ENCODE data around the gene MYMX.
A peak's percentile ranks its signal among the peaks of the same experiment; 100 is the strongest.
"Not testable (repeated sequence)": the region's sequence is repeated elsewhere in the genome, so short reads cannot be mapped to it uniquely, and the experiment has no call there.

Gene MYMX

GRCh38 chr6:44230034-44230675, 13.4 kb downstream of the MYMX start:
- TF ChIP-seq ZFP3 (CRISPR knock-in tag; IDR thresholded peaks at IDR 0.05), result no peak
- no peak for TF ChIP-seq BACH2 (CRISPR knock-in tag; IDR thresholded peaks at IDR 0.05; ENCODE audit: borderline replicate concordance)
- no peak for TF ChIP-seq PPARA (CRISPR knock-in tag; IDR thresholded peaks at IDR 0.05; ENCODE audit: borderline replicate concordance)
- ATAC-seq, result no peak

GRCh38 chr6:44231426-44231825, 14.7 kb downstream of the MYMX start:
- not testable (repeated sequence) for ATAC-seq

GRCh38 chr6:44232676-44233566, 16.2 kb downstream of the MYMX start:
- no peak for ATAC-seq
- TF ChIP-seq GLIS3 (CRISPR knock-in tag; IDR thresholded peaks at IDR 0.05), result no peak
- no peak for TF ChIP-seq TCF4 (CRISPR knock-in tag; IDR thresholded peaks at IDR 0.05; ENCODE audit: borderline replicate concordance)
- TF ChIP-seq RARB (CRISPR knock-in tag; IDR thresholded peaks at IDR 0.05), result no peak
- no peak for TF ChIP-seq BACH2 (CRISPR knock-in tag; IDR thresholded peaks at IDR 0.05; ENCODE audit: borderline replicate concordance)
- no peak for TF ChIP-seq ZNF565 (CRISPR knock-in tag; conservative IDR thresholded peaks at IDR 0.05; ENCODE audit: low read depth)
- TF ChIP-seq ZNF70 (CRISPR knock-in tag; IDR thresholded peaks at IDR 0.05), result no peak
- TF ChIP-seq TSHZ2 (CRISPR knock-in tag; IDR thresholded peaks at IDR 0.05), result no peak

- TF ChIP-seq CREB5 (CRISPR knock-in tag; IDR thresholded peaks at IDR 0.05; ENCODE audit: low read depth) (no peak), ZNF565 (CRISPR knock-in tag; conservative IDR thresholded peaks at IDR 0.05; ENCODE audit: low read depth) (no peak), ARNTL (CRISPR knock-in tag; IDR thresholded peaks at IDR 0.05; ENCODE audit: borderline replicate concordance, low read depth) (no peak), ZNF70 (CRISPR knock-in tag; IDR thresholded peaks at IDR 0.05) (no peak)
- ATAC-seq, result no peak; the same call in 2 of the 3 replicates
Observed at GRCh38 chr6:44233567-44234100, 16.9 kb downstream of the MYMX start.

GRCh38 chr6:44234101-44235025, 17.6 kb downstream of the MYMX start:
- TF ChIP-seq ZNF70 (CRISPR knock-in tag; IDR thresholded peaks at IDR 0.05), result peak; percentile 10; the same call in 1 of the 2 replicates
- TF ChIP-seq BACH2 (CRISPR knock-in tag; IDR thresholded peaks at IDR 0.05; ENCODE audit: borderline replicate concordance), result no peak
- TF ChIP-seq CSDC2 (CRISPR knock-in tag; IDR thresholded peaks at IDR 0.05), result 0 out of 2 replicates have a peak, but pooled peaks have one; percentile 16
- no peak for TF ChIP-seq OSR1 (CRISPR knock-in tag; IDR thresholded peaks at IDR 0.05)
- TF ChIP-seq ZNF565 (CRISPR knock-in tag; conservative IDR thresholded peaks at IDR 0.05; ENCODE audit: low read depth), result no peak
- 0 out of 2 replicates have a peak, but pooled peaks have one; percentile 9 for TF ChIP-seq SNAI2 (CRISPR knock-in tag; IDR thresholded peaks at IDR 0.05)
- ATAC-seq, result peak; percentile 79

GRCh38 chr6:44235269-44235668, 18.5 kb downstream of the MYMX start:
- no peak for ATAC-seq
- TF ChIP-seq BACH2 (CRISPR knock-in tag; IDR thresholded peaks at IDR 0.05; ENCODE audit: borderline replicate concordance) (no peak), ZFP30 (CRISPR knock-in tag; IDR thresholded peaks at IDR 0.05) (no peak), GLIS3 (CRISPR knock-in tag; IDR thresholded peaks at IDR 0.05) (no peak), OSR1 (CRISPR knock-in tag; IDR thresholded peaks at IDR 0.05) (no peak), CSRNP3 (CRISPR knock-in tag; IDR thresholded peaks at IDR 0.05) (no peak), ZNF70 (CRISPR knock-in tag; IDR thresholded peaks at IDR 0.05) (no peak), ZNF565 (CRISPR knock-in tag; conservative IDR thresholded peaks at IDR 0.05; ENCODE audit: low read depth) (no peak), ZNF8 (CRISPR knock-in tag; IDR thresholded peaks at IDR 0.05) (no peak), CREB5 (CRISPR knock-in tag; IDR thresholded peaks at IDR 0.05; ENCODE audit: low read depth) (no peak), SNAI2 (CRISPR knock-in tag; IDR thresholded peaks at IDR 0.05) (no peak), ZFP3 (CRISPR knock-in tag; IDR thresholded peaks at IDR 0.05) (no peak), CSDC2 (CRISPR knock-in tag; IDR thresholded peaks at IDR 0.05) (no peak), RARB (CRISPR knock-in tag; IDR thresholded peaks at IDR 0.05) (no peak)
